Germinal center (tissue), 1 donor: ENCODE data around the gene C22orf39.

ENCODE experiments used
- DNase-seq: peaks from one replicate; pipeline ENCODE4 v3.0.0; 2012; ENCODE audit warnings: mixed read lengths, low spot score

The C22orf39 gene

DNA sequence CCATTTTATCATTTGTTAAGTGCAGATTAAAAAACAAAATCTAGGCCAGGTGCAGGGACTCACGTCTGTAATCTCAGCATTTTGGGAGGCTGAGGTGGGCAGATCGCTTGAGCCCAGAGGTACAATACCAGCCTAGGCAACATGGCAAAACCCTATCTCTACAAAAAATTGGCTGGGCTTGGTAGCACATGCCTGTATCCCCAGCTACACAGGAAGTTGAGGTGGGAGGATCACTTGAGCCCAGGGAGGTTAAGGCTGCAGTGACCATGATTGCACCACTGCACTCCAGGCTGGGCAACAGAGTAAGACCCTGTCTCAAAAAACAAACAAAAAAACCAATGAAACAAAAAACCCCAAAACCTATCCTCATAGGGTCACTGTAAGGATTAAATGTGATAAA, 48.9 kb downstream of the C22orf39 start:
- no peak for DNase-seq

GRCh38 chr22:19398206-19398605, 49.3 kb downstream of the C22orf39 start:
- DNase-seq: no peak

DNA sequence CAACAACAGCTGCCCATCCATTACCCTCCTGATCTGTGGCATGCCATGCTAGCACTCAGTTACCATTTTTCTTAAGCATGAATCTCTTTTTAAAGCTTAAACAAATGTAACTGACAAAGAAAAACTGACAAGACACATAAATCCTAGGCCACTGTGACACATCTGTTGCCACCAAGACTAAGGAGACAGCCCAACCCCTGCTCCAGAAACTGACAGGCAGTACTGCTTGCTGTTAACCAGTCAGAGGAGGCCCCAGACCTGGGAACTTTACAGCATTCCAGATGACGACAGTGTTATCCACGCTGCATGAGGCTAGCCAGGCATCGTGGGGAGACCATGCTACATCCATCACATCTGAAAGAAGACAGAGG, 49.8 kb downstream of the C22orf39 start:
- no peak for DNase-seq

GRCh38 chr22:19396934-19397733, 50.4 kb downstream of the C22orf39 start:
- no peak for DNase-seq

- no peak for DNase-seq
Measured at GRCh38 chr22:19396561-19396933, 51.0 kb downstream of the C22orf39 start.

DNA sequence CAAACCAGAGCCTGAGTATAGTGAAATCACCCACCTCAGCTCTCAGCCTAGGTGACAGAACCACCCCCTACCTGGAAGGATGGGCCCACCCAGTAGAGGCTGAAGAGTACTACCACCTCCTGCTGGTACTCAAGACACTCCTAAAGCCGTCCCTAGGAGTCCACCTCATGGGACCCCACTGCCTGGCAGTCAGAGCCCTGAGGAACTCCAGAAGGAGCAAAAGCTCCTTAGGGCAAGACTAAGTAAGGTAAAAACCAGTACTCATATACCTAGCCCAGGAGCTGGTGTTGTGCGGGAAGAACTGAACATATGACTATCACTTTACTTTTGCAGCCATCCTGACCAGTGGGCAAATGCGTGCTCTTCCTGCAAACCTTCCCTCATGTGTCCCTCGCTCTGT, 52.2 kb downstream of the C22orf39 start:
- DNase-seq: no peak

DNA sequence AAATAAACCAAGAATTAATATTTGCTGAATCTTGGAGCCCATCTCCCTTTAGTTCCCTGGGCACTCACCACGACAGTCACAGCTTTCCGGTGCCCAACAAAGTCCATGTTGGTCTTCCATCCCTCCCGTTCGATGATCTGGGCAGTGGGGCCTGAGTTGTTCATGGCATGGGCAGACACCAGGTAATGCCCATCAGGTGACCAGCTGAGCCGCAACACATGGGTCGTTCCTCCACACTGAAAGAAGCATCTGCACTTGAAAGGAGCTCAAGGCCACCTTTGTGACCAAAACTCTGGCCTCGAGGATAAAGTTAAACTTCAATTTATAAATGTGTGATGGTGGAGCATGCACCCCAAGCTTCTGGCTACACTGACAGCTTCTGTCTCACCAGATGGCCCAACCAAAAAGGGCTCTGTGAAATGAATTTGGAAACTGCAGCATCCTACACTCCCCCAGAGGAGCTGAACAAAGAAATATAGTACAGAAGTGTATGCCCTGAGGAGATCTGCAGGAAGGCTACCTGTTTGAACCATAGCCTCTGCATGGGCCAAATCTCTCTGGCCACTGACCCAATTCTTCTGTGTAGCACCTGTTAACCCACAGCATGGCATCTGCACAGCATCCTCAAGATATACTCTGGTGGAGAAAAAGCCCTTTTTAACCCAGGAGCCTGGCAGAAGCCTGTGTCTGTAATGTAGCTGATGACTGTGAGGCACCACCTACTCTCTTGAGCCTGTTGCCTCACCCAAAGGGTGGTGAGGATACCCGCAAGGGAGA, 53.0 kb downstream of the C22orf39 start:
- DNase-seq: no peak

GRCh38 chr22:19393704-19394103, 53.8 kb downstream of the C22orf39 start:
- no peak for DNase-seq
